GM18868 (cell line): Measurements from ENCODE around the gene MAGEA6.
"Not testable (repeated sequence)": the region's sequence is repeated elsewhere in the genome, so short reads cannot be mapped to it uniquely, and the experiment has no call there.

Experiments
- ATAC-seq: cut with Tn5 transposase; IDR thresholded peaks from one replicate; pipeline ENCODE4 v1.9.1; 2021; ENCODE audit warnings: mild to moderate bottlenecking, moderate library complexity; ENCODE audit not compliant: unreplicated experiment

Gene MAGEA6

DNA sequence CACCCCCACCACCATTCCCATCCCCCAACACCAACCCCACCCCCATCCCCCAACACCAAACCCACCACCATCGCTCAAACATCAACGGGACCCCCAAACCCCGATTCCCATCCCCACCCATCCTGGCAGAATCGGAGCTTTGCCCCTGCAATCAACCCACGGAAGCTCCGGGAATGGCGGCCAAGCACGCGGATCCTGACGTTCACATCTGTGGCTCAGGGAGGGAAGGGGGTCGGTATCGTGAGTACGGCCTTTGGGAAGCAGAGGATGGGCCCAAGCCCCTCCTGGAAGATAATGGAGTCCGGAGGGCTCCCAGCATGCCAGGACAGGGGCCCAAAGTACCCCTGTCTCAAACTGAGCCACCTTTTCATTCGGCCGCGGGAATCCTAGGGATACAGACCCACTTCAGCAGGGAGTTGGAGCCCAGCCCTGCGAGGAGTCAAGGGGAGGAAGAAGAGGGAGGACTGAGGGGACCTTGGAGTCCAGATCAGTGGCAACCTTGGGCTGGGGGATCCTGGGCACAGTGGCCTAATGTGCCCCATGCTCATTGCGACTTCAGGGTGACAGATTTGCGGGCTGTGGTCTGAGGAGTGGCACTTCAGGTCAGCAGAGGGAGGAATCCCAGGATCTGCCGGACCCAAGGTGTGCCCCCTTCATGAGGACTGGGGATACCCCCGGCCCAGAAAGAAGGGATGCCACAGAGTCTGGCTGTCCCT lies 35.2 kb downstream of the MAGEA6 start:
- not testable (repeated sequence) for ATAC-seq

DNA sequence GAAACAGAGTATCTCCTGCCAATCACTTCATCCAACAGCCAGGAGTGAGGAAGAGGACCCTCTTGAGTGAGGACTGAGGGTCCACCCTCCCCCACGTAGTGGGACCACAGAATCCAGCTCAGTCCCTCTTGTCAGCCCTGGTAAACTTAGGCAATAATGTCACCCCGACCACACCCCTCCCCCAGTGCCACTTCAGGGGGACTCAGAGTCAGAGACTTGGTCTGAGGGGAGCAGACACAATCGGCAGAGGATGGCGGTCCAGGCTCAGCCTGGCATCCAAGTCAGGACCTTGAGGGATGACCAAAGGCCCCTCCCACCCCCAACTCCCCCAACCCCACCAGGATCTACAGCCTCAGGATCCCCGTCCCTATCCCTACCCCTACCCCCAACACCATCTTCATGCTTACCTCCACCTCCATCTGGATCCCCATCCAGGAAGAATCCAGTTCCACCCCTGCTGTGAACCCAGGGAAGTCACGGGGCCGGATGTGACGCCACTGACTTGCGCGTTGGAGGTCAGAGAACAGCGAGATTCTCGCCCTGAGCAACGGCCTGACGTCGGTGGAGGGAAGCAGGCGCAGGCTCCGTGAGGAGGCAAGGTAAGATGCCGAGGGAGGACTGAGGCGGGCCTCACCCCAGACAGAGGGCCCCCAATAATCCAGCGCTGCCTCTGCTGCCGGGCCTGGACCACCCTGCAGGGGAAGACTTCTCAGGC lies 36.1 kb downstream of the MAGEA6 start, which contains the start of the genes CSAG1 and MAGEA12:
Gene CSAG1 (minus strand): TSS at position 461 of the 715 bp plus-strand sequence. CDS start 1,261 bp downstream, outside the sequence.
Gene MAGEA12 (plus strand): TSS at position 497 of the 715 bp plus-strand sequence. CDS start 2,405 bp downstream, outside the sequence.
- ATAC-seq: no peak

DNA sequence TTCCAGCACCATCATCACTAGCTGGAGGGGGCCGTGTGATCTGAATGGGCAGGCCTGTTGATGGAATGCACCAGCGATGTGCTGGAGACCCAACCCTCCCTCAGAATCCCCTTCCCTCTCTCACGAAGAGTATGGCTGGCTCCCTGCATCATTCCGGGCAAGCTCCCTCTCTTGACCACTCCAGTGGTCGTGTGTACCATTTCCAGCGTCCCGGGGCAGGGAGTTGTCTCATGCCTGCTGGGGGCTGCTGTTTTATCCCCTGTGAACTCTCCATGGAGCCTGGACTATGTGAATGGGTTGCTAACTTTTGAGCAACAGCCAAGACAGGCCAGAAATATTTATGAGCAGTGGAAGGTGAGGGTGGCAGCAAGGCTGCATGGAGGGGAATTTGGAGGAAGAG lies 44.1 kb downstream of the MAGEA6 start:
- ATAC-seq: no peak
